Endothelial cell of umbilical vein (primary cell): Measurements from ENCODE around the gene FOXRED2. TPM values are rescaled to one million over a fixed set of nuclear protein-coding genes. Genes with fewer than 3 reads are reported as not detected.

Experiments used
- BruUV-seq: library from RNA; stranded (reverse); fragments of 400-500 nt; replicated peaks from 2 replicates; lab custom pipeline; 2021; lab: Mats Ljungman, UMichigan
- CTCF ChIA-PET: fragments of 300-600, 350-600 bp; sonication (Branson Sonifier 250); formaldehyde crosslinking; loops from one replicate; lab custom pipeline; 2021; ENCODE audit warnings: antibody characterized with exemption, inconsistent platforms; lab: Charles Lee
- POLR2A ChIA-PET: fragments of 300-600, 350-600 bp; sonication (Branson Sonifier 250); formaldehyde crosslinking; loops from one replicate; lab custom pipeline; 2021; ENCODE audit warnings: antibody characterized with exemption, inconsistent platforms; lab: Charles Lee
- DNase-seq: peaks from one replicate; pipeline ENCODE4 v3.0.0-alpha.2; 2011; ENCODE audit warnings: low read depth, low spot score
- FAIRE-seq: peaks from 2 replicates; lab custom pipeline; 2011; peaks lifted over from hg19 to GRCh38; lab: Jason Lieb, UNC
- H2AFZ ChIP-seq: 2 replicates; pipeline ENCODE4 v1.6.0; 2012; ENCODE audit warnings: low read depth, low read length, control low read depth, inconsistent platforms
- H3K27ac ChIP-seq: 2 replicates; pipeline ENCODE4 v1.5.1; 2011; ENCODE audit warnings: low read depth, mild to moderate bottlenecking, control low read depth, low read length, moderate library complexity; ENCODE audit not compliant: insufficient read depth
- H3K27me3 ChIP-seq, 2 experiments: 2 replicates each; pipeline versions ENCODE4 v1.6.0 to v1.6.1; 2011; ENCODE audit warnings: low read length in 2 of 2, mixed read lengths in 1 of 2; ENCODE audit not compliant: control insufficient read depth in 2 of 2, insufficient read depth in 2 of 2
- H3K36me3 ChIP-seq, 2 experiments: 2 replicates in 1 of 2; 3 replicates in 1 of 2; pipeline ENCODE4 v1.5.1; 2011; ENCODE audit warnings: low read length in 2 of 2, mild to moderate bottlenecking in 1 of 2, moderate library complexity in 1 of 2; ENCODE audit not compliant: control insufficient read depth in 2 of 2, insufficient read depth in 2 of 2; ENCODE audit errors: extremely low read depth in 1 of 2
- H3K4me1 ChIP-seq: 3 replicates; pipeline ENCODE4 v1.5.1; 2011; ENCODE audit warnings: mild to moderate bottlenecking, low read length; ENCODE audit not compliant: control insufficient read depth, insufficient read depth; ENCODE audit errors: extremely low read depth
- H3K4me2 ChIP-seq: 2 replicates; pipeline ENCODE4 v1.6.1; 2011; ENCODE audit warnings: low read length, control low read depth, mixed read lengths; ENCODE audit not compliant: insufficient read depth
- H3K4me3 ChIP-seq, 3 experiments: fragments of 200-600 bp in 1 of 3; sonication (generic), shearing (Covaris generic) in 1 of 3; replicated peaks in 1 of 3; 2 replicates each; pipeline ENCODE4 v1.5.1; 2011 to 2016; ENCODE audit warnings: control low read depth in 3 of 3, low read length in 3 of 3, mild to moderate bottlenecking in 2 of 3, inconsistent platforms in 1 of 3, low read depth in 1 of 3, moderate library complexity in 1 of 3; ENCODE audit not compliant: insufficient read depth in 1 of 3
- H3K79me2 ChIP-seq: 2 replicates; pipeline ENCODE4 v1.6.0; 2012; ENCODE audit warnings: low read length, inconsistent platforms; ENCODE audit not compliant: control insufficient read depth, insufficient read depth
- H3K9ac ChIP-seq: replicated peaks from 2 replicates; pipeline ENCODE3; 2011; ENCODE audit warnings: low read length, control low read depth; ENCODE audit not compliant: insufficient read depth; ENCODE audit errors: extremely low read depth
- H3K9me1 ChIP-seq: replicated peaks from 3 replicates; pipeline ENCODE4 v1.6.0; 2011; ENCODE audit warnings: mild to moderate bottlenecking, low read length; ENCODE audit not compliant: control insufficient read depth, insufficient read depth; ENCODE audit errors: extremely low read depth
- H3K9me3 ChIP-seq: replicated peaks from 2 replicates; pipeline ENCODE4 v1.5.1; 2012; ENCODE audit warnings: low read length, inconsistent platforms; ENCODE audit not compliant: control insufficient read depth, insufficient read depth
- H4K20me1 ChIP-seq: replicated peaks from 2 replicates; pipeline ENCODE3; 2011; ENCODE audit warnings: mild to moderate bottlenecking, low read length; ENCODE audit not compliant: control insufficient read depth, insufficient read depth; ENCODE audit errors: extremely low read depth
- CTCF ChIP-seq, 2 donors: IDR thresholded peaks; 1 replicate in 1 of 2; 2 replicates in 1 of 2; pipeline ENCODE4 v1.5.1; 2011; ENCODE audit warnings: low read length in 2 of 2, mild to moderate bottlenecking in 2 of 2, moderate library complexity in 2 of 2, control low read depth in 1 of 2, inconsistent platforms in 1 of 2, low read depth in 1 of 2; ENCODE audit not compliant: insufficient read depth in 1 of 2; ENCODE audit errors: extremely low read depth in 1 of 2
- EZH2 ChIP-seq: IDR thresholded peaks from 2 replicates; pipeline ENCODE4 v1.6.1; 2012; ENCODE audit warnings: borderline replicate concordance, low read depth, mild to moderate bottlenecking, moderate library complexity, low read length, inconsistent platforms; ENCODE audit not compliant: severe bottlenecking
- FOS ChIP-seq: IDR thresholded peaks from 2 replicates; pipeline ENCODE4 v1.6.1; 2011; ENCODE audit warnings: mild to moderate bottlenecking, low read length, moderate library complexity, borderline replicate concordance; ENCODE audit not compliant: insufficient read depth
- GATA2 ChIP-seq: IDR thresholded peaks from 2 replicates; pipeline ENCODE4 v1.7.0; 2011; ENCODE audit warnings: low read depth, mild to moderate bottlenecking, moderate library complexity, mixed read lengths, low read length; ENCODE audit not compliant: insufficient read length, insufficient read depth
- JUN ChIP-seq: IDR thresholded peaks from 2 replicates; pipeline ENCODE4 v1.6.1; 2011; ENCODE audit warnings: borderline replicate concordance, low read depth; ENCODE audit not compliant: insufficient read length, insufficient read depth
- MAX ChIP-seq: IDR thresholded peaks from 2 replicates; pipeline ENCODE4 v1.6.1; 2011; ENCODE audit not compliant: insufficient read depth, insufficient read length
- MYC ChIP-seq: IDR thresholded peaks from one replicate; pipeline ENCODE4 v1.6.1; 2011; ENCODE audit warnings: mild to moderate bottlenecking, low read depth, low read length
- POLR2A ChIP-seq: IDR thresholded peaks from 2 replicates; pipeline ENCODE4 v1.6.1; 2012; ENCODE audit warnings: low read depth, mild to moderate bottlenecking, control low read depth, low read length
- POLR2AphosphoS5 ChIP-seq: IDR thresholded peaks from 2 replicates; pipeline ENCODE4 v1.6.1; 2012; ENCODE audit warnings: low read depth, mild to moderate bottlenecking, control low read depth, low read length, moderate library complexity; ENCODE audit not compliant: insufficient read depth
- dilution Hi-C: fragments of 300-500 bp; cut with MboI; formaldehyde crosslinking; loops from one replicate; pipeline ENCODE4 v1.15.0; 2019; ENCODE audit warnings: low sequenced_read_pairs; ENCODE audit not compliant: extremely low pct_ligation_motif_present
- intact Hi-C: fragments of 100-400 bp; cut with micrococcal nuclease; formaldehyde crosslinking; loops from one replicate; pipeline ENCODE4 v1.10.0; 2022
- polyA plus RNA-seq, 4 experiments: library from polyadenylated mRNA; depleted of rRNA in 3 of 4; stranded (reverse) in 3 of 4; unstranded in 1 of 4; fragments of >200 nt; gene quantifications; 2 replicates each; pipeline versions ENCODE4 v1.2.1 to v1.2.3, GENCODE V29; 2011 to 2012; ENCODE audit warnings: missing spikeins in 1 of 4
- total RNA-seq: library from RNA; stranded (reverse); gene quantifications from 2 replicates; pipeline ENCODE4 v1.2.3, GENCODE V29; 2021

The FOXRED2 gene
- total and polyA plus RNA-seq, 2 donors (not counting 3 experiments of a cell fraction or from before 2014, with no cell fraction given): 8.4 to 20.4 TPM

GRCh38 chr22:36481393-36482168 lies 25.3 kb downstream of the FOXRED2 start, which contains the start of gene TXN2:
Gene TXN2, minus strand, starts transcription at chr22:36481640. Its CDS starts 803 bp downstream, at chr22:36480837.
- peak within 1 kb of the TSS; percentile 42 for H2AFZ ChIP-seq
- DNase-seq (peak; percentile 94), FAIRE-seq (peak; percentile 95)
- no peaks in the 10 kb centered on the region for H3K9me1 ChIP-seq
- ChIA-PET POLR2A (interaction anchor here (0.6 to 1.4 kb wide), 9 partner anchors 9 to 348 kb away, joined by 3 to 9 read pairs (median 4); no protein-coding TSS in a partner anchor), CTCF (interaction anchor here (0.5 to 1.4 kb wide), 5 partner anchors 11 to 1034 kb away, joined by 3 to 10 read pairs (median 3); no protein-coding TSS in a partner anchor)
- no peaks in the 10 kb centered on the region for H4K20me1 ChIP-seq
- intact Hi-C loops: loop anchor here (1.0 kb wide), 1 partner anchor 48 kb away; the partner anchor contains the start of gene EIF3D
- peaks cover 10% of the 10 kb centered on the region for H3K79me2 ChIP-seq
- peak; percentile 97 for TF ChIP-seq POLR2A
- peak; percentile 91 for TF ChIP-seq POLR2AphosphoS5
- TF ChIP-seq EZH2: no peak
- TF ChIP-seq CTCF (IDR thresholded peaks at IDR 0.05; ENCODE audit: extremely low read depth in 1 of 2, insufficient read depth in 1 of 2, low read depth in 1 of 2, low read length in 2 of 2): no peak
- no peak for TF ChIP-seq MAX
- no peak for TF ChIP-seq FOS
- TF ChIP-seq JUN: no peak
- TF ChIP-seq GATA2: no peak
- no peak for TF ChIP-seq MYC
- BruUV-seq: no TSS peak
- H3K4me3 ChIP-seq: peak within 1 kb of the TSS; percentile 53 to 73 (median 67)
- H3K9ac ChIP-seq: peak within 1 kb of the TSS; percentile 84
- no peaks in the 10 kb centered on the region for H3K9me3 ChIP-seq
- H3K27ac ChIP-seq: peak within 1 kb of the TSS; percentile 89
- peaks cover 0 to 10% of the 10 kb centered on the region in 2 experiments for H3K36me3 ChIP-seq
- no peaks in the 10 kb centered on the region for H3K27me3 ChIP-seq
- peak within 1 kb of the TSS; percentile 75 for H3K4me2 ChIP-seq
- H3K4me1 ChIP-seq: peaks cover 8% of the 10 kb centered on the region
- dilution Hi-C loops: no loop called here
